DOHH2 (cell line): ENCODE data around the gene BCL2L13.

Experiments
- CTCF ChIP-seq: fragments of 200-600 bp; sonication (generic); IDR thresholded peaks from one replicate; pipeline ENCODE4 v1.5.1; 2014; ENCODE audit warnings: antibody characterized with exemption, mild to moderate bottlenecking, low read depth, low read length; ENCODE audit not compliant: poor library complexity, severe bottlenecking
- EZH2phosphoT487 ChIP-seq: fragments of 200-600 bp; sonication (generic); IDR thresholded peaks from 2 replicates; pipeline ENCODE4 v1.6.1; 2017; ENCODE audit warnings: borderline replicate concordance, mild to moderate bottlenecking, antibody characterized with exemption, low read length, moderate library complexity, mixed read lengths

- no peak for TF ChIP-seq CTCF
- TF ChIP-seq EZH2phosphoT487 = no peak
These were observed 114.9 kb downstream of the BCL2L13 start for GRCh38 chr22:17753401-17753989.
